ENCODE data around the gene SPG7.
"Not testable (repeated sequence)": the region's sequence is repeated elsewhere in the genome, so short reads cannot be mapped to it uniquely, and the experiment has no call there.

The SPG7 gene

DNA sequence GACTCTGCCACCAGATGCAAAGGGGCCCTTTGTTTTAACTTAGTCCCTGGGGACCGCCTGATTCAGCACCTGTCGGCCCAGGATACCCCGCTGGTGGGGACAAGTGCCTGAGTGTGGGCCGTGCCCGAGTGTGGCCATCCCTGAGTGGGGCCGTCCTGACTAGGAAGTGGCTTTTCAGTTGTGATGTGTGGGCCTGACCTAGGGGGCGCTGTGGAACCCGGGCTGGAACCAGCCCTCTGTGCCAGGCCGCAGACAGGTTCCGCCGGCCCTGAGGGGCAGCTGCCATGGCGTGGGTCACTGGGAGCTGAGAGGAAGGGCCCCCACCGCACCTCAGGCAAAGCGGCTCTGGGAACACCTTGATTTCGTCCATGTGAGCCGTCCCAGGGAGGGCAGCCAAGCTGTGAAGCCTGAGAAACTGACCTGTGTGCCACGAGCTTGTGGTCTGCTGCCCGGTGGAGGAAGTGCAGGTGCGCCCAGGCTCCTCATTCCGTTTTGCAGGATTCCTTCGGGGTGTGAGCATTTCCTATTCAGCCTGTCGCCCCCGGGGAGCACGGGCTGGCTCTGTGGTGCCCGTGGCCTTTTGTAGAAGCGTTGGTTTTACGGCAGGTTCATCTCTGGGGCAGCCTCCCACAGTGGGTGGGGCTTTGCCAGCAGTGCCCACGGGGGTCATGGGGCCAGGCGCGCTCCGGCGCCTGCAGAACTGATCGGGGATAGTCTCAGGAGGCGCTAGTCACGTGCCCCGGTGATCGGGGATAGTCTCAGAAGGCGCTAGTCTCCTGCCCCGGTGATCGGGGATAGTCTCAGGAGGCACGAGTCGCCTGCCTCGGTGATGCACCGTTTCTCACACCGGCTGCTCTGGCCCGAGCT lies 57.5 kb downstream of the SPG7 start:
- peak; percentile 34 for DNase-seq

DNA sequence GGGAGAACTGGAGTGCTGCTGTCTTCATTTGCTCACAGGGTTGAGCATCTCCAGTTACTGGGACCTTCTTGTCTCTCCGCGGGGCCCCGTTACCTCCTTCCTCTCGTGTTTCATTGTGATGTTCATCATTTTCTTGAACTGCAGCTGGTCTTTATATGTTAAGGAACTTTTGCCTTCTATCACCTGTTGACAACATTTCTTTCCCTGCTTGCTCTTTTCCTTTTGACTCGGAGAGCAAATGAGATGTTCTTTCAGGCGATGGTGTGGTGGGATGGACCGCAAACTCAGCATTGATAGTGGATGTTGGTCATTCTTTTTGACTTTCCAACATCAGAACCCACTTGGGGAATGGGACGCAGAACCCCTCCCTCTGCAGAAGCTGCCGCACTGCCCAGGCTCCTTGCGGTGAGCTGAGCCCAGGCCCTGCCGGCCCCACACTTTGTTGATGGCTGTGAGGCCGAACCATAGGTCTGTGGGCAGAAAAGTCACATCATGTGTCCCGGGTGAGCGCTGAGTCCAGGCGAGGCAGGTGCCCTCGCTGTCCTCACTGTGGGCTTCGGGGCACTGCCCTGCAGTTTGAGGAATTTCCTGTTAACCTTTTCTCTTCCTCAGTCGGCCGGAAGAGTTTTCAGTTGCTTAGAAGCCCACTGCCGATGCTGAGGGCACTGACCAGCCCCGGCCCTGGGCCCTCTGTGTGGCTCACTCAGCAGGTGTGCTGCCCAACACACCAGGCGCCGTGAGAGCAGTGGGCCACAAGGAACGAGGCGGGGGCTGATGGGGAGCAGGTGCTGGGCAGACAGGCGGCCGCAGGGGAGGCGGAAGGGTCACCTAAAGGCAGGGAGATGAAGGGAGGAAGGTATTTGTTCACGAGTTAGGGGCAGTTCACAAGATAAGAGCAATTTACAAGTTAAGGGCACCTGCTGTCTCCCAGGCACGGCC lies 59.7 kb downstream of the SPG7 start:
- DNase-seq, result no peak

- no peak for DNase-seq
Measured at GRCh38 chr16:89569506-89570341, 61.5 kb downstream of the SPG7 start.

- no peak for DNase-seq
Measured at GRCh38 chr16:89570342-89570923, 62.2 kb downstream of the SPG7 start.

DNA sequence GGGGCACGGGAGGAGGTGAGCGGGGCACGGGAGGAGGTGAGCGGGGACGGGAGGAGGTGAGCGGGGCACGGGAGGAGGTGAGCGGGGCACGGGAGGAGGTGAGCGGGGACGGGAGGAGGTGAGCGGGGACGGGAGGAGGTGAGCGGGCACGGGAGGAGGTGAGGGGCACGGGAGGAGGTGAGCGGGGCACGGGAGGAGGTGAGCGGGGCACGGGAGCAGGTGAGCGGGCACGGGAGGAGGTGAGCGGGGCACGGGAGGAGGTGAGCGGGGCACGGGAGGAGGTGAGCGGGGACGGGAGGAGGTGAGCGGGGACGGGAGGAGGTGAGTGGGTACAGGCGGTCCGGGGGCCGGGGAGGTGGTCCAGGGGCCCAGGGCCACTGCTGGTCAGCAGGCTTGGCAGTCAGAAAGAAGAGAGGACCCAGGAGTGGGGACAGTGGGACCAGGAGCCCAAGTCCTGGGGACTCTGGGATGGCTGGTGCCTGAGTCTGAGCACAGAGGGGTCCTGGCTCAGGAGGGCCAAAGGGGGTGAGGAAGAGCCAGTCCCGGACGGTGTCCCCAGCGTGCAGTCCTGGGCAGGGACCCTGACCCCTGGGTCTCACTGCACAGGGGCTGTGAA lies 62.9 kb downstream of the SPG7 start:
- not testable (repeated sequence) for DNase-seq

DNA sequence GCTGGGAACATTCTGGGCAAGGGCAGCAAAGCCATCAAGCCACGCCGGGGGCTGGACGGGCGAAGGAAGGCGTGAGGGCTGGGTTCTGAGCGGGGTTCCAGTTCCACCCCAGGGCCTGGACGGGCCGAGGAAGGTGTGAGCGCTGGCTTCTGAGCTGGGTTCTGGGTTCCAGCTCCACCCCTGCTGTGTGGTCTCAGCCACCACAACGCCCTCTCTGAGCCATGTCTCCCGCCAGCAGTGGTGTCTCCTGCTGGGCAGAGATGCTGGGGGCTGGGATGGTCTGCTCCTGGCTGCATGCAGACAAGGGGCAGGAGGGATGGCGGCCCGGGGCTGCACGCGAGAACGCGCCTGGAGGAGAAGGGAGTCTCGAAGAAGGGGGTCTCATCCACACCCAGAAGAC lies 63.4 kb downstream of the SPG7 start:
- no peak for DNase-seq

GRCh38 chr16:89572073-89572484 lies 63.9 kb downstream of the SPG7 start:
- no peak for DNase-seq

GRCh38 chr16:89572485-89573205 lies 64.4 kb downstream of the SPG7 start:
- DNase-seq, result no peak

DNA sequence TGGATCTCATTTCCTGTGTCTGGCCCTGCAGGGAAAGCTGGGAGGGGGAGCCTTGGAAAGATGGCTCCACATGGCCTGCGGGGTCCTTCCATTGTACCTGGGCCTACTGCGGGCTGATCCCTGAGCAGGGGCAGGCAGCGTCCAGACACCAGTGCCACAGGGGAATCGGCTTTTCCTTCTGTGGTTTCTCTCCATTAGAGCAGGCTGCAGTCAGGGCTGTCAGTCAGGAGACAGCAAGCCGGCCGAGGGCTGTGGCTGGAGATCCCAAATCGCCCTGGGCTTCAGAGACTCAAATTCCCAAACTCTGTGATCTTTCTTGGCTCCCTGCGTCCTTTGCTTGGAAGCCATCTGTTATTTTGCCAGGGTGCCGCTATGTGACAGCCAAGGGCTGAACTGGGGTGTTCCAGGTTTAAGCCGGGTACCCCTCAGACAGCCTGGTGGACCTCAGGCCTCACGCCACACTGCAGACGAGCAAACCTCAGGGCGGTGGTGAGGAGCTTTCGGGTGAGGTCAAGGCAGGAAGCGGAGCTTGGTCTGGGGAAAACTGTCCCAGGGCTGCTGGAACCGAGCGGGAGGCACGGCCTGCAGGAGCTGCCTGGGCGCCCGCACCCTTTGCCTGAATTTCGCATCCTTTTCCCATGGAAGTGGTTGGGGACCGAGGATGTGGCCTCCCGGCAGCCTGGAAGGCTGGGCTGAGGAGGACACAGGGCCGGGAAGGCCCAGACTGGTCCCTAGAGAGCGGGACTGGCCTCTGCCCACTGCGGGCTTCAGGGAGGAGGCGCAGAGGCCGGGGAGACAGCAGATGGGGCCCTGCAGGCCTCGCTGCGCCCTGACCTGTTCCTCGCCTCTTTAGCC lies 65.8 kb downstream of the SPG7 start:
- DNase-seq, result no peak

DNA sequence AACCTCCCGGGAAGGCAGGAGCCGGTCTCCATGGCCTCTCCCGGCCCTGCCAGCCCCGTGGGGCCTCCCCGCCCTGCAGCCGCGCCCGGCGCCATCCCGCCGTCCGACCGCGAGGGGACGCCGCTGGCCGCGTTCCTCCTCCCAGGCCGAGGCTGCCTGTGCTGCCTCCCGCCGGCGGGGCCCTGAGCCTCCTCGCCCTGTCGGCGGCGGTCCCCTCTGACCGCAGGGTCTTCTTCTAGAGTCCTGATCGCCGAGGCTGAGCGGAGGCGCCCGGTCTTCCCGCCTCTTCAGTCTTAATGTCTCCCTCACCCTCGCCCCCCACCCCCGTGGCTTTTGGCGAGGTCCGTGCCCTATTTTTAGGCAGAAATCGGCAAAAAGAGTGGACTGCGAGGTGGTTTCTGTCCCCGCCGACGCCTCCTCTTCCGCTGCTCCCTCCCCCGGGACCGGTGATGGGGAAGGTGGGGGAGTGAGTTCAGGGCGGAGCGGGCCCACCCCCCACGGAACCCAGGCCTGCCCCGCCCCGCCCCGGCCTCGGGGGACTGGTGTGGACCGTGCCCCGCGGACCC lies 66.6 kb downstream of the SPG7 start:
- no peak for DNase-seq

GRCh38 chr16:89575247-89576152 lies 67.3 kb downstream of the SPG7 start, which contains the start of gene CPNE7:
TSS of gene CPNE7 (plus strand) at chr16:89575758. CDS start at chr16:89575898, 140 bp downstream.
- DNase-seq, result no peak

DNA sequence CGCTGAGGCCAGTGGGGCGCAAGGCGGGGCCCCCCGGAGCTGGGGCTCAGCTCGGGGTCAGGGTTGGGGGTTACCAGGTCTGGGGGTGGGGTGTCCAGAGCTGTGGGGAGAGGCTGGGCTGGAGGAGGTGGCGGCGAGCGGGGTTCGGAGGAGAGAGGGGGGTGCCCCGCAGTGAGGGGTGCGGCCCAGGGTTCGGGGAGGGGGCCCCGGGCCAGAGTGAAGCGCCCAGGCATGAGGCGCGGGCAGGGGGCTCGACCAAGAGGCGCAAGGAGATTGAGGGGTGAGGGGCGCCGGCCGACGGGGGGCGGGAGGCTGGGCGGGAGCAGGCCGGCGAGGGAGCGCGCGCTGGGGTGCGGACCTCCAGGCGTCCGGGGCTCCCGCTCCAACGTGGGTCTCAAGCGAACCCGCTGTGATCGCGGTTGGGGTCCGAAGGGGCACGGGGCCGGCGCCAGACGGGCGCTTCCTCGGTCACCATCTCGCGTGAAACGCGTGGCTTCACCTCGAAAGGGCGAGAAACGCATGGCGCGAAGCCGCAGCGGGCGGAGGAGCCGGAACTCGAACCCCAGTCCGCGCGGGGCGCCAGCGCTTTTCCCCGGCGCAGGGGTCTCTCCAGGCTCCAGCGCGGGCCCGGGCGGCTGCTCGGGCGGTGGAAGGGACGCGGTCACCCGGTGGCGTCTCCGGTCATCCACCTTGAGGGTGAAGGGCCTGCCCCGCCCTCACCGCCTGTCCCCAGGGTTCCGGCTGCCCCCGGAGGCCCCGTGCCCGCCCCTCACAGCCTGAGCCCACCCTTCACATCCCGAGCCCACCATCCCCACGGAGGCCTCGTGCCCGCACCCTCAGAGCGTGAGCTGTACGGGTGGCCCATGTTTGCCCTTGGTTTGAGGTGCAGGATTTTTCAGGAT lies 68.2 kb downstream of the SPG7 start:
- no peak for DNase-seq

DNA sequence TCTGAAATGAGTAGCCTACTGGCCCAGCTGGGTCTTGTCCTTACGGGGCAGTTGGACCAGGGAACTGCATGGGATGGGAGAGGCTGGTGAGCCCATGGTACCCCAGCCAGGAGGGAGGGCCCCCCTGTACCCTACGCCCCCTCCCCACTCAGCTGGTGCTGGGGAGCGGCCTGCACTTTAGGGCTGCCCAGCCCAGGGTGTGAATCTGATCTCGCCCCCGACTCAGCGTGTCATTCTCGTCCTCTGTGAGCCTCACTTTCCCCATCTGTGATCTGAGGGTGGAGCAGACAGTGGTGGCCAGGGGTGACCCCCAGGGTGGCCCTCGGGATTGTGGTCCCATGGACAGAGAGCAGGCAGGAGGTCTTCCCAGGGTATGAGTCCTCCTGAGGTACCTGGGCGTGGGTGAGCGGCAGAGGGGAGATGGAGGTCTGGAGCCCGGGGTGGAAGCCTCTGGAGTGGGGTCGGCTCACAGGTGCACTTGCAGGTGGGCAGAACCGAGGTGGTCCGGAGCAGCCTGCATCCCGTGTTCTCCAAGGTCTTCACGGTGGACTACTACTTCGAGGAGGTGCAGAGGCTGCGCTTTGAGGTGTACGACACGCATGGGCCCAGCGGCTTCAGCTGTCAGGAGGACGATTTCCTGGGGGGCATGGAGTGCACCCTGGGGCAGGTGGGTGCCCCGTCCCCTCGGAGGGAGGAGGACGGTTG lies 69.0 kb downstream of the SPG7 start:
- no peak for DNase-seq

GRCh38 chr16:89579351-89579750 lies 71.1 kb downstream of the SPG7 start:
- DNase-seq, result no peak

DNA sequence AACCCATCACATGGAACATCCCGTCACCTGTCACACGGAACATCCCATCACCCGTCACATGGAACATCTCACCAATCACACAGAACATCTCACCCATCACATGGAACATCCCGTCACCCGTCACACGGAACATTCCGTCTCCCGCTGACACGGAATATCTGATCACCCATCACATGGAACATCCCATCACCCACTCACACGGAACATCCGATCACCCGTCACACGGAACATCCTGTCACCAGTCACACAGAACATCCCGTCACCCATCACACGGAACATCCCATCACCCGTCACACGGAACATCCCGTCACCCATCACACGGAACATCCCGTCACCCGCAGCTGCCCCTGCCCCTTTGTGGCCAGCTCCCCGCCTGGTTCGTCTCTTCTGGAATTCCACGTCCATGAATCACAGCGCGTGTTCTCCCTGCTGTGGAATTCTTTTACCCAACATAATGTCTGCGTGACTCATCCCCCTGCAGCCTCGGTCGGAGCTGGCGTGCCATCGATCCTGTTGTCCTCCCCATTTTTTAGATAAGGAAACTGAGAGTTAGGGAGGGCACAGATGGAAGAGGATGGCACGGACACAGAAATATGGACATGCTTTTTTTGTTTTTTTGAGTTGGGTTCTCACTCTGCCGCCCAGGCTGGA lies 73.0 kb downstream of the SPG7 start:
- no peak for DNase-seq

GRCh38 chr16:89581861-89582563 lies 73.8 kb downstream of the SPG7 start:
- no peak for DNase-seq

Data from NCI-H526 treated with DMSO at 0.1 percent for 48 hours (cell line).